Endothelial cell of umbilical vein (primary cell): Measurements from ENCODE around the gene EXD3.

ENCODE experiments used
- CTCF ChIP-seq, 2 donors: IDR thresholded peaks; 1 replicate in 1 of 2; 2 replicates in 1 of 2; pipeline ENCODE4 v1.5.1; 2011; ENCODE audit warnings: low read length in 2 of 2, mild to moderate bottlenecking in 2 of 2, moderate library complexity in 2 of 2, control low read depth in 1 of 2, inconsistent platforms in 1 of 2, low read depth in 1 of 2; ENCODE audit not compliant: insufficient read depth in 1 of 2; ENCODE audit errors: extremely low read depth in 1 of 2
- EZH2 ChIP-seq: IDR thresholded peaks from 2 replicates; pipeline ENCODE4 v1.6.1; 2012; ENCODE audit warnings: borderline replicate concordance, low read depth, mild to moderate bottlenecking, moderate library complexity, low read length, inconsistent platforms; ENCODE audit not compliant: severe bottlenecking
- FOS ChIP-seq: IDR thresholded peaks from 2 replicates; pipeline ENCODE4 v1.6.1; 2011; ENCODE audit warnings: mild to moderate bottlenecking, low read length, moderate library complexity, borderline replicate concordance; ENCODE audit not compliant: insufficient read depth
- JUN ChIP-seq: IDR thresholded peaks from 2 replicates; pipeline ENCODE4 v1.6.1; 2011; ENCODE audit warnings: borderline replicate concordance, low read depth; ENCODE audit not compliant: insufficient read length, insufficient read depth
- MAX ChIP-seq: IDR thresholded peaks from 2 replicates; pipeline ENCODE4 v1.6.1; 2011; ENCODE audit not compliant: insufficient read depth, insufficient read length
- POLR2A ChIP-seq: IDR thresholded peaks from 2 replicates; pipeline ENCODE4 v1.6.1; 2012; ENCODE audit warnings: low read depth, mild to moderate bottlenecking, control low read depth, low read length
- POLR2AphosphoS5 ChIP-seq: IDR thresholded peaks from 2 replicates; pipeline ENCODE4 v1.6.1; 2012; ENCODE audit warnings: low read depth, mild to moderate bottlenecking, control low read depth, low read length, moderate library complexity; ENCODE audit not compliant: insufficient read depth

- TF ChIP-seq CTCF (IDR thresholded peaks at IDR 0.05; ENCODE audit: extremely low read depth in 1 of 2, insufficient read depth in 1 of 2, low read depth in 1 of 2, low read length in 2 of 2) = no peak
- TF ChIP-seq MAX = no peak
- no peak for TF ChIP-seq EZH2
- peak; percentile 35 for TF ChIP-seq POLR2A
- TF ChIP-seq POLR2AphosphoS5 = peak; percentile 46
- no peak for TF ChIP-seq FOS
- TF ChIP-seq JUN = no peak
Measured at GRCh38 chr9:137306066-137306849, 116.7 kb downstream of the EXD3 start.
